Skeletal muscle tissue (tissue), 4 donors: ENCODE results near the gene PRR32. TPM values are rescaled to one million over a fixed set of nuclear protein-coding genes. Genes with fewer than 3 reads are reported as not detected.

Experiments
- H3K27ac ChIP-seq: one replicate; pipeline ENCODE4 v1.7.0; 2013; ENCODE audit warnings: mild to moderate bottlenecking, low read depth, low read length, inconsistent platforms
- H3K27me3 ChIP-seq, 3 donors: one replicate each; pipeline ENCODE4 v1.7.0; 2013; ENCODE audit warnings: low read length in 3 of 3; ENCODE audit not compliant: control insufficient read depth in 3 of 3, insufficient read depth in 3 of 3
- H3K36me3 ChIP-seq, 3 donors: one replicate each; pipeline ENCODE4 v1.7.0; 2013; ENCODE audit warnings: low read length in 3 of 3; ENCODE audit not compliant: control insufficient read depth in 3 of 3, insufficient read depth in 3 of 3
- H3K4me1 ChIP-seq, 3 donors: one replicate each; pipeline ENCODE4 v1.7.0; 2013; ENCODE audit warnings: low read length in 3 of 3, mild to moderate bottlenecking in 3 of 3; ENCODE audit not compliant: control insufficient read depth in 3 of 3, insufficient read depth in 3 of 3
- H3K4me3 ChIP-seq, 3 donors: one replicate each; pipeline ENCODE4 v1.7.0; 2013; ENCODE audit warnings: low read length in 3 of 3
- H3K9ac ChIP-seq, 3 donors: one replicate each; pipeline ENCODE4 v1.7.0; 2013; ENCODE audit warnings: low read length in 3 of 3, mild to moderate bottlenecking in 3 of 3, moderate library complexity in 2 of 3, low read depth in 1 of 3
- H3K9me3 ChIP-seq, 3 donors: one replicate each; pipeline ENCODE4 v1.7.0; 2013; ENCODE audit warnings: low read length in 3 of 3; ENCODE audit not compliant: control insufficient read depth in 3 of 3
- total RNA-seq: library from RNA; depleted of rRNA; stranded (reverse); fragments of >200 nt; gene quantifications from one replicate; pipeline ENCODE4 v1.2.3, GENCODE V29; 2014
- donor health status: Osteomylitis.

PRR32 gene
- total RNA-seq, 1 donor from 2014 or later: 53.2 TPM

GRCh38 chrX:126847143-126847542, 27.6 kb downstream of the PRR32 start:
- H3K9me3 ChIP-seq: no peaks in the 10 kb centered on the region
- no peak overlapping the region for H3K4me3 ChIP-seq
- H3K36me3 ChIP-seq: no peaks in the 10 kb centered on the region
- no peaks in the 10 kb centered on the region for H3K27me3 ChIP-seq
- no peaks in the 10 kb centered on the region for H3K4me1 ChIP-seq
- H3K9ac ChIP-seq: no peak overlapping the region
- H3K27ac ChIP-seq: no peak overlapping the region

- no peak overlapping the region for H3K4me3 ChIP-seq
- H3K36me3 ChIP-seq: no peaks in the 10 kb centered on the region
- no peaks in the 10 kb centered on the region for H3K27me3 ChIP-seq
- no peaks in the 10 kb centered on the region for H3K4me1 ChIP-seq
- no peak overlapping the region for H3K27ac ChIP-seq
- H3K9me3 ChIP-seq: peaks cover 0 to 3% (median 0%) of the 10 kb centered on the region in 3 donors
- H3K9ac ChIP-seq: no peak overlapping the region
These were observed 36.5 kb downstream of the PRR32 start for GRCh38 chrX:126855839-126856524.
